Endothelial cell of umbilical vein (primary cell): Measurements from ENCODE around the gene COL1A2. TPM values are rescaled to one million over a fixed set of nuclear protein-coding genes. Genes with fewer than 3 reads are reported as not detected.

Experiments
- BruUV-seq: library from RNA; stranded (reverse); fragments of 400-500 nt; replicated peaks from 2 replicates; lab custom pipeline; 2021; lab: Mats Ljungman, UMichigan
- CTCF ChIA-PET: fragments of 300-600, 350-600 bp; sonication (Branson Sonifier 250); formaldehyde crosslinking; loops from one replicate; lab custom pipeline; 2021; ENCODE audit warnings: antibody characterized with exemption, inconsistent platforms; lab: Charles Lee
- POLR2A ChIA-PET: fragments of 300-600, 350-600 bp; sonication (Branson Sonifier 250); formaldehyde crosslinking; loops from one replicate; lab custom pipeline; 2021; ENCODE audit warnings: antibody characterized with exemption, inconsistent platforms; lab: Charles Lee
- DNase-seq: peaks from one replicate; pipeline ENCODE4 v3.0.0-alpha.2; 2011; ENCODE audit warnings: low read depth, low spot score
- FAIRE-seq: peaks from 2 replicates; lab custom pipeline; 2011; peaks lifted over from hg19 to GRCh38; lab: Jason Lieb, UNC
- H2AFZ ChIP-seq: 2 replicates; pipeline ENCODE4 v1.6.0; 2012; ENCODE audit warnings: low read depth, low read length, control low read depth, inconsistent platforms
- H3K27ac ChIP-seq: 2 replicates; pipeline ENCODE4 v1.5.1; 2011; ENCODE audit warnings: low read depth, mild to moderate bottlenecking, control low read depth, low read length, moderate library complexity; ENCODE audit not compliant: insufficient read depth
- H3K27me3 ChIP-seq, 2 experiments: 2 replicates each; pipeline versions ENCODE4 v1.6.0 to v1.6.1; 2011; ENCODE audit warnings: low read length in 2 of 2, mixed read lengths in 1 of 2; ENCODE audit not compliant: control insufficient read depth in 2 of 2, insufficient read depth in 2 of 2
- H3K36me3 ChIP-seq, 2 experiments: 2 replicates in 1 of 2; 3 replicates in 1 of 2; pipeline ENCODE4 v1.5.1; 2011; ENCODE audit warnings: low read length in 2 of 2, mild to moderate bottlenecking in 1 of 2, moderate library complexity in 1 of 2; ENCODE audit not compliant: control insufficient read depth in 2 of 2, insufficient read depth in 2 of 2; ENCODE audit errors: extremely low read depth in 1 of 2
- H3K4me1 ChIP-seq: 3 replicates; pipeline ENCODE4 v1.5.1; 2011; ENCODE audit warnings: mild to moderate bottlenecking, low read length; ENCODE audit not compliant: control insufficient read depth, insufficient read depth; ENCODE audit errors: extremely low read depth
- H3K4me2 ChIP-seq: 2 replicates; pipeline ENCODE4 v1.6.1; 2011; ENCODE audit warnings: low read length, control low read depth, mixed read lengths; ENCODE audit not compliant: insufficient read depth
- H3K4me3 ChIP-seq, 3 experiments: fragments of 200-600 bp in 1 of 3; sonication (generic), shearing (Covaris generic) in 1 of 3; replicated peaks in 1 of 3; 2 replicates each; pipeline ENCODE4 v1.5.1; 2011 to 2016; ENCODE audit warnings: control low read depth in 3 of 3, low read length in 3 of 3, mild to moderate bottlenecking in 2 of 3, inconsistent platforms in 1 of 3, low read depth in 1 of 3, moderate library complexity in 1 of 3; ENCODE audit not compliant: insufficient read depth in 1 of 3
- H3K79me2 ChIP-seq: 2 replicates; pipeline ENCODE4 v1.6.0; 2012; ENCODE audit warnings: low read length, inconsistent platforms; ENCODE audit not compliant: control insufficient read depth, insufficient read depth
- H3K9ac ChIP-seq: replicated peaks from 2 replicates; pipeline ENCODE3; 2011; ENCODE audit warnings: low read length, control low read depth; ENCODE audit not compliant: insufficient read depth; ENCODE audit errors: extremely low read depth
- H3K9me1 ChIP-seq: replicated peaks from 3 replicates; pipeline ENCODE4 v1.6.0; 2011; ENCODE audit warnings: mild to moderate bottlenecking, low read length; ENCODE audit not compliant: control insufficient read depth, insufficient read depth; ENCODE audit errors: extremely low read depth
- H3K9me3 ChIP-seq: replicated peaks from 2 replicates; pipeline ENCODE4 v1.5.1; 2012; ENCODE audit warnings: low read length, inconsistent platforms; ENCODE audit not compliant: control insufficient read depth, insufficient read depth
- H4K20me1 ChIP-seq: replicated peaks from 2 replicates; pipeline ENCODE3; 2011; ENCODE audit warnings: mild to moderate bottlenecking, low read length; ENCODE audit not compliant: control insufficient read depth, insufficient read depth; ENCODE audit errors: extremely low read depth
- CTCF ChIP-seq, 2 donors: IDR thresholded peaks; 1 replicate in 1 of 2; 2 replicates in 1 of 2; pipeline ENCODE4 v1.5.1; 2011; ENCODE audit warnings: low read length in 2 of 2, mild to moderate bottlenecking in 2 of 2, moderate library complexity in 2 of 2, control low read depth in 1 of 2, inconsistent platforms in 1 of 2, low read depth in 1 of 2; ENCODE audit not compliant: insufficient read depth in 1 of 2; ENCODE audit errors: extremely low read depth in 1 of 2
- EZH2 ChIP-seq: IDR thresholded peaks from 2 replicates; pipeline ENCODE4 v1.6.1; 2012; ENCODE audit warnings: borderline replicate concordance, low read depth, mild to moderate bottlenecking, moderate library complexity, low read length, inconsistent platforms; ENCODE audit not compliant: severe bottlenecking
- FOS ChIP-seq: IDR thresholded peaks from 2 replicates; pipeline ENCODE4 v1.6.1; 2011; ENCODE audit warnings: mild to moderate bottlenecking, low read length, moderate library complexity, borderline replicate concordance; ENCODE audit not compliant: insufficient read depth
- GATA2 ChIP-seq: IDR thresholded peaks from 2 replicates; pipeline ENCODE4 v1.7.0; 2011; ENCODE audit warnings: low read depth, mild to moderate bottlenecking, moderate library complexity, mixed read lengths, low read length; ENCODE audit not compliant: insufficient read length, insufficient read depth
- JUN ChIP-seq: IDR thresholded peaks from 2 replicates; pipeline ENCODE4 v1.6.1; 2011; ENCODE audit warnings: borderline replicate concordance, low read depth; ENCODE audit not compliant: insufficient read length, insufficient read depth
- MAX ChIP-seq: IDR thresholded peaks from 2 replicates; pipeline ENCODE4 v1.6.1; 2011; ENCODE audit not compliant: insufficient read depth, insufficient read length
- MYC ChIP-seq: IDR thresholded peaks from one replicate; pipeline ENCODE4 v1.6.1; 2011; ENCODE audit warnings: mild to moderate bottlenecking, low read depth, low read length
- POLR2A ChIP-seq: IDR thresholded peaks from 2 replicates; pipeline ENCODE4 v1.6.1; 2012; ENCODE audit warnings: low read depth, mild to moderate bottlenecking, control low read depth, low read length
- POLR2AphosphoS5 ChIP-seq: IDR thresholded peaks from 2 replicates; pipeline ENCODE4 v1.6.1; 2012; ENCODE audit warnings: low read depth, mild to moderate bottlenecking, control low read depth, low read length, moderate library complexity; ENCODE audit not compliant: insufficient read depth
- dilution Hi-C: fragments of 300-500 bp; cut with MboI; formaldehyde crosslinking; loops from one replicate; pipeline ENCODE4 v1.15.0; 2019; ENCODE audit warnings: low sequenced_read_pairs; ENCODE audit not compliant: extremely low pct_ligation_motif_present
- intact Hi-C: fragments of 100-400 bp; cut with micrococcal nuclease; formaldehyde crosslinking; loops from one replicate; pipeline ENCODE4 v1.10.0; 2022
- polyA plus RNA-seq, 4 experiments: library from polyadenylated mRNA; depleted of rRNA in 3 of 4; stranded (reverse) in 3 of 4; unstranded in 1 of 4; fragments of >200 nt; gene quantifications; 2 replicates each; pipeline versions ENCODE4 v1.2.1 to v1.2.3, GENCODE V29; 2011 to 2012; ENCODE audit warnings: missing spikeins in 1 of 4
- total RNA-seq: library from RNA; stranded (reverse); gene quantifications from 2 replicates; pipeline ENCODE4 v1.2.3, GENCODE V29; 2021

The COL1A2 gene
- total and polyA plus RNA-seq, 2 donors (not counting 3 experiments of a cell fraction or from before 2014, with no cell fraction given): 28.9 to 40.8 TPM

- no peaks in the 10 kb centered on the region for H3K79me2 ChIP-seq
- no peaks in the 10 kb centered on the region for H3K9me1 ChIP-seq
- no peak overlapping the region for H3K4me3 ChIP-seq
- ChIA-PET CTCF (interaction anchor here (1.6 to 2.6 kb wide), 3 partner anchors 8 to 199 kb away, joined by 3 to 14 read pairs (median 8); no protein-coding TSS in a partner anchor), POLR2A (no interaction called here)
- no peaks in the 10 kb centered on the region for H3K27me3 ChIP-seq
- no peaks in the 10 kb centered on the region for H3K36me3 ChIP-seq
- no peaks in the 10 kb centered on the region for H3K9me3 ChIP-seq
- H4K20me1 ChIP-seq: no peaks in the 10 kb centered on the region
- no peak for FAIRE-seq
- H2AFZ ChIP-seq: no peak overlapping the region
- dilution Hi-C loops (no loop called here), intact Hi-C loops (no loop called here)
- no peak overlapping the region for H3K4me2 ChIP-seq
- no peak for DNase-seq
- peaks cover 3% of the 10 kb centered on the region for H3K4me1 ChIP-seq
- no peak for TF ChIP-seq MYC
- H3K9ac ChIP-seq: no peak overlapping the region
- no peak overlapping the region for H3K27ac ChIP-seq
- BruUV-seq: no TSS peak
Observed at GRCh38 chr7:94458041-94458440, 63.3 kb downstream of the COL1A2 start.

- intact Hi-C loops: loop anchor here (10.0 kb wide), 1 partner anchor 348 kb away; no protein-coding TSS in a partner anchor
- Histone ChIP-seq H3K4me1 (no peaks in the 10 kb centered on the region), H3K4me2 (no peak overlapping the region), H3K79me2 (no peaks in the 10 kb centered on the region), H3K9ac (no peak overlapping the region), H3K27me3 (no peaks in the 10 kb centered on the region), H3K4me3 (no peak overlapping the region), H3K9me3 (no peaks in the 10 kb centered on the region), H2AFZ (no peak overlapping the region), H3K27ac (no peak overlapping the region), H3K9me1 (no peaks in the 10 kb centered on the region), H4K20me1 (no peaks in the 10 kb centered on the region), H3K36me3 (no peaks in the 10 kb centered on the region)
- ChIA-PET CTCF (interaction anchor here (1.0 to 1.9 kb wide), 2 partner anchors 17 to 780 kb away, joined by 5 read pairs; no protein-coding TSS in a partner anchor), POLR2A (no interaction called here)
- DNase-seq: no peak
- no peak for TF ChIP-seq EZH2
- no peak for TF ChIP-seq POLR2A
- no peak for TF ChIP-seq FOS
- no peak for TF ChIP-seq CTCF (IDR thresholded peaks at IDR 0.05; ENCODE audit: extremely low read depth in 1 of 2, insufficient read depth in 1 of 2, low read depth in 1 of 2, low read length in 2 of 2)
- TF ChIP-seq JUN: no peak
- no peak for TF ChIP-seq MAX
- no peak for TF ChIP-seq POLR2AphosphoS5
- no peak for TF ChIP-seq MYC
- TF ChIP-seq GATA2: no peak
- no peak for FAIRE-seq
- dilution Hi-C loops: no loop called here
- BruUV-seq: no TSS peak
Observed at GRCh38 chr7:94466516-94466915, 71.8 kb downstream of the COL1A2 start.
